WERI-Rb-1 (cell line): ENCODE measurements around the gene HEG1.

ENCODE experiments used
- DNase-seq: peaks from one replicate; pipeline ENCODE4 v3.0.0-alpha.2; 2020
- H3K27ac ChIP-seq: fragments of 250-450 bp; sonication (Bioruptor Pico); 2 replicates; pipeline ENCODE4 v1.5.1; 2020; ENCODE audit warnings: mild to moderate bottlenecking, moderate library complexity
- H3K27me3 ChIP-seq: fragments of 250-450 bp; sonication (Bioruptor Pico); 2 replicates; pipeline ENCODE4 v1.5.1; 2021; ENCODE audit warnings: mild to moderate bottlenecking, low read depth, moderate library complexity; ENCODE audit not compliant: insufficient read depth, severe bottlenecking
- H3K36me3 ChIP-seq: fragments of 250-450 bp; sonication (Bioruptor Pico); 2 replicates; pipeline ENCODE4 v1.5.1; 2020; ENCODE audit warnings: mild to moderate bottlenecking, moderate library complexity
- H3K4me3 ChIP-seq: 2 replicates; pipeline ENCODE4 v1.5.1; 2011; ENCODE audit warnings: low read depth, mild to moderate bottlenecking, control low read depth, low read length
- H3K9me3 ChIP-seq: fragments of 250-450 bp; sonication (Bioruptor Pico); 2 replicates; pipeline ENCODE4 v1.5.1; 2021; ENCODE audit warnings: mild to moderate bottlenecking, moderate library complexity; ENCODE audit not compliant: severe bottlenecking
- TF ChIP-seq, protein P1 (sequence below): IDR thresholded peaks from 2 replicates; pipeline ENCODE4 v1.5.1; 2011; ENCODE audit warnings: low read depth, mild to moderate bottlenecking, control low read depth, inconsistent platforms, low read length

Gene HEG1

DNA sequence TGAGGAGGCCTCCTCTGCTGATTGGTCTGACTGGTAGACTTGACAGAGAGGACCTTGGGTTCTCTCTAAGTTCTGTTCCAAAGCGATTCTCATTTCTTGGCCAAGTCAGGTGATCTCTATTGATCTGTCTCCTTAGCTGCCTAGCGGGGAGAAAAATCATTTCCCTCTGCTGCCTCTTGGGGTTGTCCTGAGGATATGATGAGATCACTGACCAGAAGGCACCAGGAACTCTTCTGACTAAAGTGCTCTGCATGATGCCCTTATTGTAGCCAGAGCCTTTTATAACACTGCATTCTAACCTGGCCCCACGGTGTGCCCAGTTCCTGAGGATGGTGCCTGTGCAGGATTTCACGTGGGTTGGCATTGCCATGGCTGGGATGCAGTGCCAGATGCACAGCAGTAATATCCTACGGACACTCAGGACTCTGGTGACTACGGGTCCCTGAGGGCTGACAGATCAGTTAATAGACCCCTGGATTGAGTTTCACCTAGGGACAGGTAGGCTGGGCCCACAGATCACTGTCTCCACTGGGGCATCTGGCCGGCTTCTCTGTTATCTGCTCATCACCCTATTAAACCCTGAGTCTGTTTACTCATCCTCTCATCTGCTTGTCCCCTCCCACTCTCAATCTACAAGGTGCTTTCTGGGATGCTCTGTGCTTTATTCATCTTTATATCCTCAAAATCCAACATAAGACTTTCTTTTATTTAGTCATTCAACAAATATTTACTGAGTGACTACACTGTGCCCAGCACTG, 3.9 kb upstream of the HEG1 start:
- H3K36me3 ChIP-seq = peaks cover 1% of the 10 kb centered on the region
- peak; percentile 64 for DNase-seq
- TF ChIP-seq, protein P1, sequence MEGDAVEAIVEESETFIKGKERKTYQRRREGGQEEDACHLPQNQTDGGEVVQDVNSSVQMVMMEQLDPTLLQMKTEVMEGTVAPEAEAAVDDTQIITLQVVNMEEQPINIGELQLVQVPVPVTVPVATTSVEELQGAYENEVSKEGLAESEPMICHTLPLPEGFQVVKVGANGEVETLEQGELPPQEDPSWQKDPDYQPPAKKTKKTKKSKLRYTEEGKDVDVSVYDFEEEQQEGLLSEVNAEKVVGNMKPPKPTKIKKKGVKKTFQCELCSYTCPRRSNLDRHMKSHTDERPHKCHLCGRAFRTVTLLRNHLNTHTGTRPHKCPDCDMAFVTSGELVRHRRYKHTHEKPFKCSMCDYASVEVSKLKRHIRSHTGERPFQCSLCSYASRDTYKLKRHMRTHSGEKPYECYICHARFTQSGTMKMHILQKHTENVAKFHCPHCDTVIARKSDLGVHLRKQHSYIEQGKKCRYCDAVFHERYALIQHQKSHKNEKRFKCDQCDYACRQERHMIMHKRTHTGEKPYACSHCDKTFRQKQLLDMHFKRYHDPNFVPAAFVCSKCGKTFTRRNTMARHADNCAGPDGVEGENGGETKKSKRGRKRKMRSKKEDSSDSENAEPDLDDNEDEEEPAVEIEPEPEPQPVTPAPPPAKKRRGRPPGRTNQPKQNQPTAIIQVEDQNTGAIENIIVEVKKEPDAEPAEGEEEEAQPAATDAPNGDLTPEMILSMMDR = peak; percentile 33; the same call in 1 of the 2 replicates
- H3K27me3 ChIP-seq = no peaks in the 10 kb centered on the region
- peaks cover 3% of the 10 kb centered on the region for H3K9me3 ChIP-seq
- no peak overlapping the region for H3K4me3 ChIP-seq
- peak overlapping the region; percentile 83 for H3K27ac ChIP-seq

DNA sequence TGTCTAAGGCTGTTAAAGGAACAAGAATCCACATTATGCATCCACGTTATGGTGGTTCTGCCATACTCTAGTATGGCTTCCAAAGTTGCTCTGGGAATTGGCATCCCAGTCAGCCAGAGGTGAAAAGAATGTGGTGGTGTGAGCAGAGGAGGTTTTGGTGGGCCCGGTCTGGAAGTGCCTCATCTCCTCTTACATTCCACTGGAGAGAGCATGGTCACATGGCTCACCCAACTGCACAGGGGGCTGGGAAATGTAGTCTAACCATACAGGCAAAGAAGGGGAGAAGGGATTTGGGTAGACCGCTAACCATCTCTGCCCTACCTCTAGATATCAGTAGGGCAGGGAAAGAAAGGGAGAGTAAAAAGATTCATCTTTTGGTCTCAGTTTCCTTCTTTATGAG, 3.2 kb upstream of the HEG1 start:
- peak overlapping the region; percentile 83 for H3K27ac ChIP-seq
- peaks cover under 1% of the 10 kb centered on the region for H3K9me3 ChIP-seq
- TF ChIP-seq, protein P1 = no peak
- DNase-seq = no peak
- no peak overlapping the region for H3K4me3 ChIP-seq
- no peaks in the 10 kb centered on the region for H3K27me3 ChIP-seq
- H3K36me3 ChIP-seq = peaks cover 8% of the 10 kb centered on the region

DNA sequence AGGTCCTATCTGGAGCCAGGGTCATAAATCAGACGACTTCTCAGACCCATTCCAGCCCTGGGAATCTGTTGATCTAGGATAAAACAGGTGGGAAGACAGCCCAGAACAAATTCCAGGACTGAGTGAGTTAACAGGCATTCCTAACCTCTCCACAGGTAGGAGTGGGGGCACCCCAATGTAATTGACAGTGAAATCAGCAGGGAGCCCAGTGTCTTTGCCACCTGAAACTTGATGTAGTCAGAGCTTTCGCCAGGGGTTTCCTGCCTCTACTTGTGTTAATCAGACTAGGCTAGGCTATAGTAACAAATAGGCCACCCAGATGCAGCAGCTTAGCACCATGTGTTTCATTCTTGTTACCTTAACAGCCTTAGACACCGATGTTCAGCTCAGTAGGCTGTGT, 2.7 kb upstream of the HEG1 start:
- Histone ChIP-seq H3K9me3 (no peaks in the 10 kb centered on the region), H3K27me3 (no peaks in the 10 kb centered on the region), H3K27ac (peak overlapping the region; percentile 83), H3K4me3 (no peak overlapping the region), H3K36me3 (peaks cover 13% of the 10 kb centered on the region)
- TF ChIP-seq, protein P1 = no peak
- no peak for DNase-seq

DNA sequence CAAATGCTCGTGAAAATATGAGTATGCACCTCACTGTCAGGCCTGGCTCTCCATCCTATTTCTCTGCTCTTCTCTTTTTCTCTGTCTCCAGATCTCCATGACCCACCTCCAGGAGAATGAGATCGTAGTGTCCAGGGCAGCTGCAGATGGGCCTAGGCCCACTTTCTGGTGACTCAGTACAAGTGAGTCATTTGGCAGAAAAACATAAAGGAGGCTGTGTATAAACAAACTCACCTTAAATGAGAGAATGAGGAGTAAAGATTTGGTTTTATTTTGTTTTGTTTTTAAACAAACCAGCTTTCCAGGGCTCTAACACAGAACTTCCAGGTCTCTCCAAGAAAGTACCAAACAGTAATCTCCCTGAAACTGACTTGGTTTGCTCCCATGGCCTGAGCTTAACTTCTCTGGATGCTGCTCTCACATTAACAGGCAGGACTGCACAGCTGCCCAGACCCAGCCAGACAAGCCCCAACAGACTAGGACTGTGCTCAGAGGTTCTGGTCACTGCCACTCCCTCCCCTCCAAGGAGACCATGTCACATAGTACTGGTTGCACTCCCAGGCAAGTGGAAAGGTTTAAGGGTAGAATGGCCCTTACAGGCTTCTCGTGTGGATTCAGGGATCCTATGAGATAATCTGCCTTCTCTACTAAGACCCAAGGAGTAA, 1.5 kb upstream of the HEG1 start:
- Histone ChIP-seq H3K27me3 (no peaks in the 10 kb centered on the region), H3K4me3 (peak overlapping the region; percentile 8; the same call in 1 of the 2 replicates), H3K27ac (peak overlapping the region; percentile 72), H3K9me3 (no peaks in the 10 kb centered on the region), H3K36me3 (peaks cover 25% of the 10 kb centered on the region)
- DNase-seq = peak; percentile 88
- TF ChIP-seq, protein P1 = no peak

DNA sequence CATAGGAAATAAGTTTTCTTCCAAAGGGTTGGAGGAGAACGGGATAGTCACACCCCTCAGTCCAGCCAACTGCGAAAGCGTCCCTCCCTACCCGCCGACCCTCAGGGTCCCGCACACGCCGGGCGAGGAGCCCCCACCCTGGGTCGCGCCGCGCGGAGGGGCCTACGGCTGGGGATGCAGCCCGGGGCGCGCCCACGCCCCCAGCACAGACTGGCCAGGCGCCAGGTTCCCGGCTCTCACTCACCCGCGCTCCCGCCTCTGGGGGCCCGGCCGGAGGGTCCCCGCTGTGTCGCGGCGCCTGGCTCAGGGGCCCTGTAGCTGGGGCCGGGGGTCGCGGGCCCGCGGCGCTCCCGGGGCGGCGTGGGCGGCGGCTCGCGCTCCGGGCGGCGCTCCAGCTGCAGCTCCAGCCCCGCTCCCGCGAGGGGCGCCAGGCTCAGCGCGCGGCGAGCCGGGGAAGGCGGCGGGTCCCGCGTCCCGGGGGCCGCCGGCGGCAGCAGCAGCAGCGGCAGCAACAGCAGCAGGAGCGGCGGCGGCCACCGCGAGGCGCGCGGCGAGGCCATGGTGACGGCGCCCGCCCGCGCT, 375 bp downstream of the HEG1 start:
- no peak for DNase-seq

More for the DNA sequence above, 375 bp downstream of the HEG1 start:
- Histone ChIP-seq H3K36me3 (peaks cover 44% of the 10 kb centered on the region), H3K9me3 (no peaks in the 10 kb centered on the region), H3K27ac (peak overlapping the region; percentile 89), H3K4me3 (peak overlapping the region; percentile 93), H3K27me3 (no peaks in the 10 kb centered on the region)
- TF ChIP-seq, protein P1 = no peak
